ENCODE measurements around the gene MRPL14. TPM values are rescaled to one million over a fixed set of nuclear protein-coding genes. Genes with fewer than 3 reads are reported as not detected.

Gene MRPL14
- total and polyA plus RNA-seq, 4 donors: 34.6 to 118 (median 40.9) TPM

GRCh38 chr6:44078219-44078826 is 48.9 kb downstream of the MRPL14 start:
- H3K27ac ChIP-seq (ENCODE audit: low read depth in 1 of 2, low read length in 2 of 2): no peak overlapping the region
- H3K4me1 ChIP-seq (ENCODE audit: control insufficient read depth in 4 of 4, insufficient read depth in 4 of 4, low read length in 3 of 4): peaks cover 7 to 39% (median 17%) of the 10 kb centered on the region in 4 donors
- no peak for DNase-seq (ENCODE audit: low spot score)
- no peak overlapping the region for H3K9ac ChIP-seq (ENCODE audit: low read depth in 1 of 2, low read length in 2 of 2)
- no peaks in the 10 kb centered on the region for H3K27me3 ChIP-seq (ENCODE audit: control insufficient read depth in 4 of 4, insufficient read depth in 4 of 4, low read length in 3 of 4)
- TF ChIP-seq FOXA2 (IDR thresholded peaks at IDR 0.05) (no peak), GABPA (IDR thresholded peaks at IDR 0.05 in 1 of 2, conservative IDR thresholded peaks at IDR 0.05 in 1 of 2) (no peak), RAD21 (IDR thresholded peaks at IDR 0.05) (no peak), EGR1 (IDR thresholded peaks at IDR 0.05; ENCODE audit: low read depth in 2 of 2) (no peak), HNF4A (conservative IDR thresholded peaks at IDR 0.05) (peak; percentile 7 to 38), SP1 (IDR thresholded peaks at IDR 0.05) (no peak), NR2F2 (IDR thresholded peaks at IDR 0.05) (no peak)
- H3K36me3 ChIP-seq (ENCODE audit: control insufficient read depth in 4 of 4, insufficient read depth in 3 of 4, low read depth in 1 of 4, low read length in 3 of 4): no peaks in the 10 kb centered on the region
- H3K9me3 ChIP-seq (ENCODE audit: control insufficient read depth in 4 of 4, low read length in 3 of 4): no peaks in the 10 kb centered on the region
- no peak overlapping the region for H3K4me3 ChIP-seq (ENCODE audit: low read depth in 1 of 3, low read length in 3 of 3)
- WGBS: 82% methylated on average over 6 of the region's 6 CpGs

DNA sequence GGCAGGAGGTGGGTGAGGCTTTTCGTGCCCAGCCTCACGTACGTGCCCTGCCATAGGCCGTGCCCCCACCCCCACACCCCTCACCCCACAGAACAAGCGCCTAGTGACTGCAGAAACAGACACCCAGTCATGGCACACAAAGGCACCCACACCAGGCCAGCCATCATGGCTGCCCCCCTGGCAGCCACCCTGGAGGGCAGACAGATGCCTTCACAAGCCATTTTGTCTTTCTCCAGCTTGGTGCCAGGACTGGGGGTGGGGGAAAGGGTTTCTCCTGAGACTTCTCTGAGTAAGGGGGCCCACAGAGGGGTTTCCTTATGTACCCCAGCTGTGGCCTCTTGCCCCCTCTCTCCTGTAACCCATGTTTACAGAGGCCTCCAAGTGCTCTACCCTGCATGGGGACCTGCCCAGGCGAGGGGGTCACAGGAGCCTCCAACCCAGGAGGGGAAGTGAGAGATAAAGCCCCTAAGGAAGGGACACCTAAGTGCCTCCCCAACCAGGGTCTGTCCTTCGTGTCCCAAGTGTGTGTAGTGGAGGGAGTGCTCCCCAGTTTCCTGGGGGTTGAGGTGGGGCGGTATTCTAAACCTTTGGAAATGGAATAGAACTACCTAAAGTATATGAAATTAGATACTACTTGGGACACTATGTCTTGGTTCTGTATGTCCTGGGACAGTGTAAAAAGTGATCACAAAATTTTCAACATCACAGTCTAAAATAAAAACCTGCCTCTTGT is 49.9 kb downstream of the MRPL14 start:
- Histone ChIP-seq H3K27ac (ENCODE audit: low read depth in 1 of 2, low read length in 2 of 2) (no peak overlapping the region), H3K9me3 (ENCODE audit: control insufficient read depth in 4 of 4, low read length in 3 of 4) (no peaks in the 10 kb centered on the region), H3K36me3 (ENCODE audit: control insufficient read depth in 4 of 4, insufficient read depth in 3 of 4, low read depth in 1 of 4, low read length in 3 of 4) (no peaks in the 10 kb centered on the region), H3K4me1 (ENCODE audit: control insufficient read depth in 4 of 4, insufficient read depth in 4 of 4, low read length in 3 of 4) (peaks cover 7 to 43% (median 17%) of the 10 kb centered on the region in 4 donors), H3K4me3 (ENCODE audit: low read depth in 1 of 3, low read length in 3 of 3) (no peak overlapping the region), H3K27me3 (ENCODE audit: control insufficient read depth in 4 of 4, insufficient read depth in 4 of 4, low read length in 3 of 4) (no peaks in the 10 kb centered on the region), H3K9ac (ENCODE audit: low read depth in 1 of 2, low read length in 2 of 2) (no peak overlapping the region)
- TF ChIP-seq SP1 (IDR thresholded peaks at IDR 0.05) (no peak), YY1 (IDR thresholded peaks at IDR 0.05) (no peak), REST (IDR thresholded peaks at IDR 0.05) (no peak), RAD21 (IDR thresholded peaks at IDR 0.05) (no peak), TAF1 (conservative IDR thresholded peaks at IDR 0.05) (no peak), NR2F2 (IDR thresholded peaks at IDR 0.05) (no peak), GABPA (IDR thresholded peaks at IDR 0.05 in 1 of 2, conservative IDR thresholded peaks at IDR 0.05 in 1 of 2) (no peak), RXRA (IDR thresholded peaks at IDR 0.05) (no peak), FOXA2 (IDR thresholded peaks at IDR 0.05) (no peak), FOXA1 (IDR thresholded peaks at IDR 0.05) (no peak), HNF4A (conservative IDR thresholded peaks at IDR 0.05) (no peak), JUND (IDR thresholded peaks at IDR 0.05) (no peak)
- no peak for DNase-seq (ENCODE audit: low spot score)
- 87% methylated on average over 8 of the region's 8 CpGs for WGBS

Data from liver (tissue), 9 donors.